Activated CD8-positive, alpha-beta memory T cell treated with anti-CD3 and anti-CD28 coated beads, Interleukin-2, amount 10 ng/mL, durations not matched to agents 7 days and 5 days (primary cell): Measurements from ENCODE around the gene GATC. TPM values are rescaled to one million over a fixed set of nuclear protein-coding genes. Genes with fewer than 3 reads are reported as not detected.

Source experiments
- ATAC-seq: fragments of 150-1000 bp; cut with Tn5 transposase; one replicate; pipeline ENCODE4 v1.10.0; 2021; ENCODE audit warnings: moderate library complexity
- CTCF ChIA-PET: fragments of 350-600 bp; sonication (Branson Sonifier 250); formaldehyde crosslinking; loops from one replicate; lab custom pipeline; 2021; ENCODE audit warnings: antibody characterized with exemption; lab: Charles Lee
- DNase-seq: peaks from one replicate; pipeline ENCODE4 v3.0.0-alpha.2; 2020
- H3K27ac Mint-ChIP-seq: one replicate; pipeline ENCODE4 v1.8.0; 2021; ENCODE audit warnings: mild to moderate bottlenecking, mixed read lengths
- H3K27me3 Mint-ChIP-seq: one replicate; pipeline ENCODE4 v1.8.0; 2021; ENCODE audit warnings: mixed read lengths
- H3K36me3 Mint-ChIP-seq: one replicate; pipeline ENCODE4 v1.8.0; 2021; ENCODE audit warnings: mild to moderate bottlenecking, mixed read lengths
- H3K4me1 Mint-ChIP-seq: one replicate; pipeline ENCODE4 v1.8.0; 2021; ENCODE audit warnings: mixed read lengths
- H3K4me3 Mint-ChIP-seq: one replicate; pipeline ENCODE4 v1.8.0; 2021; ENCODE audit warnings: mild to moderate bottlenecking, moderate library complexity, mixed read lengths
- H3K9me3 Mint-ChIP-seq: one replicate; pipeline ENCODE4 v1.8.0; 2022; ENCODE audit warnings: low read depth, mixed read lengths
- total RNA-seq, 2 experiments: library from RNA; stranded (reverse); gene quantifications; one replicate each; pipeline ENCODE4 v1.2.3, GENCODE V29; 2021

GATC gene
- total RNA-seq, result 10 to 100 TPM; 25.3 to 32.7 TPM

GRCh38 chr12:120445911-120446843 lies at the start of gene GATC, which contains the start of gene TRIAP1:
TSS of gene GATC (plus strand) at chr12:120446444. CDS start at chr12:120446481, 37 bp downstream.
TSS of gene TRIAP1 (minus strand) at chr12:120446384. CDS start at chr12:120446372, 12 bp downstream.
- Mint-ChIP-seq H3K4me3 (peak within 1 kb of the TSS; percentile 99), H3K36me3 (peaks cover 27% of the 10 kb centered on the region), H3K27ac (peak within 1 kb of the TSS; percentile 90), H3K4me1 (peaks cover 47% of the 10 kb centered on the region), H3K9me3 (no peaks in the 10 kb centered on the region), H3K27me3 (no peaks in the 10 kb centered on the region)
- DNase-seq (peak; percentile 93), ATAC-seq (peak; percentile 96)
- CTCF ChIA-PET, result interaction anchor here (0.7 to 1.4 kb wide), 6 partner anchors 9 to 203 kb away, joined by 3 to 5 read pairs (median 3); partner anchors contain the start of gene DYNLL1

GRCh38 chr12:120397824-120398540 lies 48.3 kb upstream of the GATC start:
- H3K4me3 Mint-ChIP-seq, result no peak overlapping the region
- peaks cover 47% of the 10 kb centered on the region for H3K27me3 Mint-ChIP-seq
- no peaks in the 10 kb centered on the region for H3K9me3 Mint-ChIP-seq
- H3K4me1 Mint-ChIP-seq, result no peaks in the 10 kb centered on the region
- no peak for DNase-seq
- no peak overlapping the region for H3K27ac Mint-ChIP-seq
- H3K36me3 Mint-ChIP-seq, result no peaks in the 10 kb centered on the region
- CTCF ChIA-PET, result no interaction called here
- ATAC-seq, result no peak

- no peak overlapping the region for H3K27ac Mint-ChIP-seq
These were observed 46.7 kb upstream of the GATC start for GRCh38 chr12:120399531-120399930.

GRCh38 chr12:120402217-120402616 lies 44.0 kb upstream of the GATC start:
- Mint-ChIP-seq H3K9me3 (no peaks in the 10 kb centered on the region), H3K4me1 (no peaks in the 10 kb centered on the region), H3K4me3 (no peak overlapping the region), H3K27ac (no peak overlapping the region), H3K27me3 (peaks cover 27% of the 10 kb centered on the region), H3K36me3 (no peaks in the 10 kb centered on the region)
- CTCF ChIA-PET, result no interaction called here
- ATAC-seq (no peak), DNase-seq (no peak)

More at GRCh38 chr12:120399531-120399930, 46.7 kb upstream of the GATC start:
- ATAC-seq (no peak), DNase-seq (no peak)
- Mint-ChIP-seq H3K4me1 (no peaks in the 10 kb centered on the region), H3K27me3 (peaks cover 47% of the 10 kb centered on the region), H3K4me3 (no peak overlapping the region), H3K9me3 (no peaks in the 10 kb centered on the region), H3K36me3 (no peaks in the 10 kb centered on the region)
- CTCF ChIA-PET, result interaction anchor here (0.6 kb wide), 1 partner anchor 425 kb away, joined by 3 read pairs; no protein-coding TSS in a partner anchor

- ATAC-seq, result no peak
- no peak overlapping the region for H3K4me3 Mint-ChIP-seq
- no peak overlapping the region for H3K27ac Mint-ChIP-seq
- peaks cover 20% of the 10 kb centered on the region for H3K27me3 Mint-ChIP-seq
- CTCF ChIA-PET, result interaction anchor here (1.2 to 1.3 kb wide), 2 partner anchors 11 to 26 kb away, joined by 4 to 6 read pairs; no protein-coding TSS in a partner anchor
- no peaks in the 10 kb centered on the region for H3K36me3 Mint-ChIP-seq
- no peaks in the 10 kb centered on the region for H3K4me1 Mint-ChIP-seq
- no peak for DNase-seq
- H3K9me3 Mint-ChIP-seq, result no peaks in the 10 kb centered on the region
These were observed 42.4 kb upstream of the GATC start for GRCh38 chr12:120403869-120404268.

GRCh38 chr12:120404271-120404670 lies 42.0 kb upstream of the GATC start:
- CTCF ChIA-PET, result interaction anchor here (1.2 to 1.3 kb wide), 2 partner anchors 12 to 26 kb away, joined by 4 to 6 read pairs; no protein-coding TSS in a partner anchor
- H3K27ac Mint-ChIP-seq, result no peak overlapping the region

GRCh38 chr12:120406069-120406468 lies 40.2 kb upstream of the GATC start:
- CTCF ChIA-PET, result no interaction called here
- Mint-ChIP-seq H3K27me3 (peaks cover 10% of the 10 kb centered on the region), H3K27ac (no peak overlapping the region), H3K9me3 (no peaks in the 10 kb centered on the region), H3K4me1 (no peaks in the 10 kb centered on the region), H3K4me3 (no peak overlapping the region), H3K36me3 (no peaks in the 10 kb centered on the region)
- ATAC-seq (no peak), DNase-seq (no peak)

More at GRCh38 chr12:120404271-120404670, 42.0 kb upstream of the GATC start:
- ATAC-seq (no peak), DNase-seq (no peak)
- Mint-ChIP-seq H3K4me1 (no peaks in the 10 kb centered on the region), H3K4me3 (no peak overlapping the region), H3K27me3 (peaks cover 20% of the 10 kb centered on the region), H3K36me3 (no peaks in the 10 kb centered on the region), H3K9me3 (no peaks in the 10 kb centered on the region)

GRCh38 chr12:120406553-120406952 lies 39.7 kb upstream of the GATC start:
- DNase-seq, result no peak
- Mint-ChIP-seq H3K4me3 (no peak overlapping the region), H3K27me3 (peaks cover 10% of the 10 kb centered on the region), H3K27ac (no peak overlapping the region), H3K4me1 (no peaks in the 10 kb centered on the region), H3K9me3 (no peaks in the 10 kb centered on the region), H3K36me3 (no peaks in the 10 kb centered on the region)
- CTCF ChIA-PET, result no interaction called here
- no peak for ATAC-seq

- ATAC-seq, result no peak
- Mint-ChIP-seq H3K4me1 (no peaks in the 10 kb centered on the region), H3K27me3 (peaks cover 8% of the 10 kb centered on the region), H3K27ac (no peak overlapping the region), H3K9me3 (no peaks in the 10 kb centered on the region), H3K36me3 (no peaks in the 10 kb centered on the region), H3K4me3 (no peak overlapping the region)
- DNase-seq, result no peak
- CTCF ChIA-PET, result interaction anchor here (0.6 to 1.6 kb wide), 2 partner anchors 14 to 125 kb away, joined by 3 to 4 read pairs; no protein-coding TSS in a partner anchor
These were observed 37.5 kb upstream of the GATC start for GRCh38 chr12:120408771-120409170.

- CTCF ChIA-PET, result no interaction called here
- Mint-ChIP-seq H3K9me3 (no peaks in the 10 kb centered on the region), H3K4me3 (no peak overlapping the region), H3K36me3 (no peaks in the 10 kb centered on the region), H3K27ac (no peak overlapping the region), H3K27me3 (peaks cover 6% of the 10 kb centered on the region), H3K4me1 (no peaks in the 10 kb centered on the region)
- no peak for ATAC-seq
- no peak for DNase-seq
These were observed 33.8 kb upstream of the GATC start for GRCh38 chr12:120412421-120412820.

GRCh38 chr12:120413901-120414695 lies 32.1 kb upstream of the GATC start:
- CTCF ChIA-PET, result no interaction called here
- no peak for DNase-seq
- Mint-ChIP-seq H3K36me3 (no peaks in the 10 kb centered on the region), H3K4me3 (no peak overlapping the region), H3K4me1 (no peaks in the 10 kb centered on the region), H3K9me3 (no peaks in the 10 kb centered on the region), H3K27me3 (peaks cover 6% of the 10 kb centered on the region), H3K27ac (no peak overlapping the region)
- ATAC-seq, result no peak

- H3K9me3 Mint-ChIP-seq, result no peaks in the 10 kb centered on the region
- CTCF ChIA-PET, result interaction anchor here (0.6 to 1.3 kb wide), 2 partner anchors 14 to 20 kb away, joined by 3 read pairs; no protein-coding TSS in a partner anchor
- H3K36me3 Mint-ChIP-seq, result no peaks in the 10 kb centered on the region
- H3K27ac Mint-ChIP-seq, result no peak overlapping the region
- H3K4me1 Mint-ChIP-seq, result no peaks in the 10 kb centered on the region
- no peak for ATAC-seq
- no peak for DNase-seq
- H3K27me3 Mint-ChIP-seq, result peaks cover 6% of the 10 kb centered on the region
- no peak overlapping the region for H3K4me3 Mint-ChIP-seq
These were observed 29.6 kb upstream of the GATC start for GRCh38 chr12:120416490-120417216.
